Skeletal muscle tissue (tissue), 4 donors: ENCODE data around the gene TSPAN9. TPM values are rescaled to one million over a fixed set of nuclear protein-coding genes. Genes with fewer than 3 reads are reported as not detected.

Source experiments
- H3K27ac ChIP-seq: one replicate; pipeline ENCODE4 v1.7.0; 2013; ENCODE audit warnings: mild to moderate bottlenecking, low read depth, low read length, inconsistent platforms
- H3K27me3 ChIP-seq, 3 donors: one replicate each; pipeline ENCODE4 v1.7.0; 2013; ENCODE audit warnings: low read length in 3 of 3; ENCODE audit not compliant: control insufficient read depth in 3 of 3, insufficient read depth in 3 of 3
- H3K36me3 ChIP-seq, 3 donors: one replicate each; pipeline ENCODE4 v1.7.0; 2013; ENCODE audit warnings: low read length in 3 of 3; ENCODE audit not compliant: control insufficient read depth in 3 of 3, insufficient read depth in 3 of 3
- H3K4me1 ChIP-seq, 3 donors: one replicate each; pipeline ENCODE4 v1.7.0; 2013; ENCODE audit warnings: low read length in 3 of 3, mild to moderate bottlenecking in 3 of 3; ENCODE audit not compliant: control insufficient read depth in 3 of 3, insufficient read depth in 3 of 3
- H3K4me3 ChIP-seq, 3 donors: one replicate each; pipeline ENCODE4 v1.7.0; 2013; ENCODE audit warnings: low read length in 3 of 3
- H3K9ac ChIP-seq, 3 donors: one replicate each; pipeline ENCODE4 v1.7.0; 2013; ENCODE audit warnings: low read length in 3 of 3, mild to moderate bottlenecking in 3 of 3, moderate library complexity in 2 of 3, low read depth in 1 of 3
- H3K9me3 ChIP-seq, 3 donors: one replicate each; pipeline ENCODE4 v1.7.0; 2013; ENCODE audit warnings: low read length in 3 of 3; ENCODE audit not compliant: control insufficient read depth in 3 of 3
- total RNA-seq: library from RNA; depleted of rRNA; stranded (reverse); fragments of >200 nt; gene quantifications from one replicate; pipeline ENCODE4 v1.2.3, GENCODE V29; 2014
- donor health status: Osteomylitis.

The TSPAN9 gene
- total RNA-seq, 1 donor from 2014 or later = 66.3 TPM

DNA sequence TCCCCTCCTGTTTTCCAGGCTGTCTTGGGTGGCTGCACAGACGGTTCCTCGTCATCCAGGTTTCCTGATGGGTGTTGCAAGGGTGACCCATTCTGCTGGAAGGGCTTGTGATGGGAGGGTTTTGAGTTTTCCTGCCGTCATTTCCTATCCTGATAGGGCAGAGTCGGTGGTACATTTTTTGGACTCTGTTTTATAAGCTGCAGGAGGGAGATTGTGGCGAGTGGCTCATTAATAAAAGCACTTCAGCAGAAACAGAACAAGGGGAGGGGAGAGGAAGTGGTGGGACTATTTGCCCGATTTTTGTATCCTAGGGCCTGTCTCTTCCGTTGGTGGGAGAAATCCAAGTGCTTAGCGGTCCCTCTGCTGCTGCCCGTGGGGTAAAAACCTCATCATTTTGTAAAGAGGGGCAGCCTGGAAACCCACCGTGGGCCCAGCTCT lies 40.0 kb downstream of the TSPAN9 start:
- Histone ChIP-seq H3K4me1 (peaks cover 24 to 41% (median 34%) of the 10 kb centered on the region in 3 donors), H3K27ac (peak overlapping the region; percentile 25), H3K9ac (peak overlapping the region in 1 of 3 donors; percentile 8), H3K27me3 (no peaks in the 10 kb centered on the region), H3K9me3 (no peaks in the 10 kb centered on the region), H3K36me3 (peaks cover 0 to 4% (median 2%) of the 10 kb centered on the region in 3 donors), H3K4me3 (no peak overlapping the region)

- H3K27ac ChIP-seq = peak overlapping the region; percentile 19
- H3K4me3 ChIP-seq = no peak overlapping the region
- H3K9ac ChIP-seq = no peak overlapping the region
- H3K9me3 ChIP-seq = no peaks in the 10 kb centered on the region
- no peaks in the 10 kb centered on the region for H3K27me3 ChIP-seq
- peaks cover 29 to 42% (median 38%) of the 10 kb centered on the region in 3 donors for H3K4me1 ChIP-seq
- peaks cover 0 to 4% (median 2%) of the 10 kb centered on the region in 3 donors for H3K36me3 ChIP-seq
These were observed 40.4 kb downstream of the TSPAN9 start for GRCh38 chr12:3117591-3118015.

- Histone ChIP-seq H3K4me1 (peaks cover 40 to 52% (median 51%) of the 10 kb centered on the region in 3 donors), H3K36me3 (no peaks in the 10 kb centered on the region), H3K9ac (no peak overlapping the region), H3K9me3 (no peaks in the 10 kb centered on the region), H3K4me3 (no peak overlapping the region), H3K27me3 (no peaks in the 10 kb centered on the region), H3K27ac (no peak overlapping the region)
These were observed 42.1 kb downstream of the TSPAN9 start for GRCh38 chr12:3119192-3119755.

- peak overlapping the region; percentile 38 for H3K27ac ChIP-seq
These were observed 42.8 kb downstream of the TSPAN9 start for GRCh38 chr12:3119756-3120601.

GRCh38 chr12:3120701-3121100 lies 43.5 kb downstream of the TSPAN9 start:
- H3K4me1 ChIP-seq = peaks cover 40 to 52% (median 51%) of the 10 kb centered on the region in 3 donors
- no peak overlapping the region for H3K4me3 ChIP-seq
- peak overlapping the region; percentile 38 for H3K27ac ChIP-seq
- peaks cover 0 to 2% (median 0%) of the 10 kb centered on the region in 3 donors for H3K9me3 ChIP-seq
- H3K36me3 ChIP-seq = no peaks in the 10 kb centered on the region
- no peak overlapping the region for H3K9ac ChIP-seq
- no peaks in the 10 kb centered on the region for H3K27me3 ChIP-seq

More at GRCh38 chr12:3119756-3120601, 42.8 kb downstream of the TSPAN9 start:
- H3K9ac ChIP-seq = peak overlapping the region in 1 of 3 donors; percentile 16
- no peaks in the 10 kb centered on the region for H3K27me3 ChIP-seq
- peaks cover 40 to 52% (median 51%) of the 10 kb centered on the region in 3 donors for H3K4me1 ChIP-seq
- no peaks in the 10 kb centered on the region for H3K9me3 ChIP-seq
- H3K36me3 ChIP-seq = no peaks in the 10 kb centered on the region
- H3K4me3 ChIP-seq = peak overlapping the region in 1 of 3 donors; percentile 13

- H3K4me1 ChIP-seq = peaks cover 33 to 36% (median 36%) of the 10 kb centered on the region in 3 donors
- H3K36me3 ChIP-seq = no peaks in the 10 kb centered on the region
- H3K27me3 ChIP-seq = no peaks in the 10 kb centered on the region
- peaks cover 0 to 2% (median 0%) of the 10 kb centered on the region in 3 donors for H3K9me3 ChIP-seq
- peak overlapping the region in 2 of 3 donors; percentile 35 to 41 for H3K4me3 ChIP-seq
- H3K9ac ChIP-seq = peak overlapping the region in 1 of 3 donors; percentile 16
- peak overlapping the region; percentile 23 for H3K27ac ChIP-seq
These were observed 45.9 kb downstream of the TSPAN9 start for GRCh38 chr12:3122841-3123678.

DNA sequence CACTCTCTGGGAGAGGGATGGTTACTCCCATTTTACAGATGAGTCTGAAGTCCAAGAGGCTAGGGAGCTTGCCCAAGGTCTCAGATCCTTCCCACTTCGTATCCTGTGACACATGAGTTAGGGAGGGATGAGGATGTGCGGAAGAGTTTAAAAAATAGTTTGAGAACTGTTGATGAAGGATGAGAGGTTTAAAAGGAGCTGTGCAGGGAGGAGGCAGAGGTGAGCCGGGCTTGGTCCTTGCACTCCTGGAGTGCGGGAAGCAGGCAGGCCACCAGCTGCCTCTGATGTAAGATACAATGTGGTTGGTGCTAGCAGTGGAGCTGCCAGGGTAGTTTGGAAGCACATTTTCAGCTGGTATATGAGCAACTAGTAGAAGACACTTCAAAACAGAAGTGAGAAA lies 46.5 kb downstream of the TSPAN9 start:
- Histone ChIP-seq H3K4me3 (no peak overlapping the region), H3K4me1 (peaks cover 33 to 36% (median 34%) of the 10 kb centered on the region in 3 donors), H3K9ac (no peak overlapping the region)

DNA sequence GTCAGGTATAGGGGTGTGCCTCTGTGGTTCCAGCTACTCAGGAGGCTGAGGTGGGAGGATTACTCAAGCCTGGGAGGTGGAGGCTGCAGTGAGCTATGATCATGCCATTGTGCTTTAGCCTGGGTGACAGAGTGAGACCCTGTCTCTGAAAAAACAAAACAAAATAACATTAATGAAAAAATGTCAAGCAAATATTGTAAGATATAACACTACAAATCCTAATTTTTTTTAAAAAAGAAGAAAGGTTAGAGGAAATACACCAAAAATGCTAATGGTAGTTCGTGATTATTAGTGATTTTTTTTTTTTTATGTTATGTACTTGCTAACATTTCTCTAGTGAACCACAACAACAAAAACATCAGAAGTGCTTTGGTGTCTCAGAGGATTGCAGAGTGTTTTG lies 47.7 kb downstream of the TSPAN9 start:
- H3K9me3 ChIP-seq = peaks cover 0 to 2% (median 0%) of the 10 kb centered on the region in 3 donors
- no peak overlapping the region for H3K4me3 ChIP-seq
- H3K9ac ChIP-seq = no peak overlapping the region
- no peaks in the 10 kb centered on the region for H3K27me3 ChIP-seq
- no peak overlapping the region for H3K27ac ChIP-seq
- H3K4me1 ChIP-seq = peaks cover 28 to 29% (median 28%) of the 10 kb centered on the region in 3 donors
- H3K36me3 ChIP-seq = no peaks in the 10 kb centered on the region

More for the DNA sequence above, 46.5 kb downstream of the TSPAN9 start:
- Histone ChIP-seq H3K27me3 (no peaks in the 10 kb centered on the region), H3K9me3 (peaks cover 0 to 2% (median 0%) of the 10 kb centered on the region in 3 donors), H3K36me3 (no peaks in the 10 kb centered on the region), H3K27ac (no peak overlapping the region)

- Histone ChIP-seq H3K9ac (no peak overlapping the region), H3K27ac (no peak overlapping the region), H3K36me3 (no peaks in the 10 kb centered on the region), H3K4me3 (no peak overlapping the region), H3K9me3 (peaks cover 0 to 2% (median 0%) of the 10 kb centered on the region in 3 donors), H3K4me1 (peaks cover 28 to 29% (median 29%) of the 10 kb centered on the region in 3 donors), H3K27me3 (no peaks in the 10 kb centered on the region)
These were observed 48.5 kb downstream of the TSPAN9 start for GRCh38 chr12:3125674-3126073.
